IPS DF 6.9 (cell line): ENCODE data around the gene LRRC25.
"Not testable (repeated sequence)": the region's sequence is repeated elsewhere in the genome, so short reads cannot be mapped to it uniquely, and the experiment has no call there.

Experiments used
- DNase-seq: peaks from one replicate; pipeline ENCODE4 v3.0.0-alpha.2; 2013; ENCODE audit warnings: low read depth, low spot score
- H3K27ac ChIP-seq: one replicate; pipeline ENCODE4 v1.5.1; 2013; ENCODE audit warnings: low read length, control low read depth
- H3K27me3 ChIP-seq: 2 replicates; pipeline ENCODE4 v1.6.1; 2013; ENCODE audit warnings: mild to moderate bottlenecking, low read length; ENCODE audit not compliant: control insufficient read depth, insufficient read depth
- H3K36me3 ChIP-seq: 2 replicates; pipeline ENCODE4 v1.6.1; 2013; ENCODE audit warnings: low read length; ENCODE audit not compliant: control insufficient read depth, insufficient read depth
- H3K4me1 ChIP-seq: 2 replicates; pipeline ENCODE4 v1.6.1; 2013; ENCODE audit warnings: low read length; ENCODE audit not compliant: control insufficient read depth, insufficient read depth
- H3K4me3 ChIP-seq: 2 replicates; pipeline ENCODE4 v1.5.1; 2013; ENCODE audit warnings: mild to moderate bottlenecking, low read length
- H3K9me3 ChIP-seq: 2 replicates; pipeline ENCODE4 v1.6.1; 2013; ENCODE audit warnings: low read length, inconsistent platforms; ENCODE audit not compliant: control insufficient read depth, insufficient read depth
- WGBS: extraction: QIAGEN DNeasy Blood & Tissue Kit; methylation state at CpG from one replicate; pipeline ENCODE4 v1.1.7; 2013; ENCODE audit warnings: mixed read lengths, missing lambda C conversion rate; ENCODE audit not compliant: insufficient read length, insufficient coverage; 5-methylcytosine and 5-hydroxymethylcytosine counted together

LRRC25 gene

GRCh38 chr19:18388100-18388959 lies 9.1 kb downstream of the LRRC25 start:
- H3K9me3 ChIP-seq: no peaks in the 10 kb centered on the region
- no peaks in the 10 kb centered on the region for H3K36me3 ChIP-seq
- H3K4me1 ChIP-seq: peaks cover 3% of the 10 kb centered on the region; the same call in 1 of the 2 replicates
- no peak overlapping the region for H3K27ac ChIP-seq
- DNase-seq: no peak
- H3K27me3 ChIP-seq: no peaks in the 10 kb centered on the region
- no CpG with 5 or more reads among the region's 86 CpGs for WGBS
- peak overlapping the region; percentile 6; the same call in 1 of the 2 replicates for H3K4me3 ChIP-seq

- peaks cover 4% of the 10 kb centered on the region; the same call in 1 of the 2 replicates for H3K4me1 ChIP-seq
- H3K27ac ChIP-seq: no peak overlapping the region
- H3K36me3 ChIP-seq: no peaks in the 10 kb centered on the region
- no peak overlapping the region for H3K4me3 ChIP-seq
- no peak for DNase-seq
- H3K27me3 ChIP-seq: no peaks in the 10 kb centered on the region
- no peaks in the 10 kb centered on the region for H3K9me3 ChIP-seq
- WGBS: no CpG with 5 or more reads among the region's 14 CpGs
These were observed 10.7 kb downstream of the LRRC25 start for GRCh38 chr19:18386543-18387271.

GRCh38 chr19:18385675-18386542 lies 11.5 kb downstream of the LRRC25 start, which contains the start of gene GDF15:
GDF15 (plus strand) TSS chr19:18386158; CDS start chr19:18386190, 32 bp downstream.
- H3K9me3 ChIP-seq: no peaks in the 10 kb centered on the region
- H3K4me1 ChIP-seq: peaks cover 4% of the 10 kb centered on the region; the same call in 1 of the 2 replicates

GRCh38 chr19:18385359-18385674 lies 12.1 kb downstream of the LRRC25 start:
- no peak overlapping the region for H3K27ac ChIP-seq
- no CpG with 5 or more reads among the region's 3 CpGs for WGBS
- no peak for DNase-seq
- no peaks in the 10 kb centered on the region for H3K9me3 ChIP-seq
- H3K4me3 ChIP-seq: no peak overlapping the region
- H3K27me3 ChIP-seq: no peaks in the 10 kb centered on the region
- peaks cover 4% of the 10 kb centered on the region; the same call in 1 of the 2 replicates for H3K4me1 ChIP-seq
- H3K36me3 ChIP-seq: no peaks in the 10 kb centered on the region

More at GRCh38 chr19:18385675-18386542, 11.5 kb downstream of the LRRC25 start, which contains the start of gene GDF15:
- no CpG with 5 or more reads among the region's 33 CpGs for WGBS
- no peaks in the 10 kb centered on the region for H3K36me3 ChIP-seq
- DNase-seq: no peak
- no peak within 1 kb of the TSS for H3K4me3 ChIP-seq
- H3K27ac ChIP-seq: no peak within 1 kb of the TSS
- H3K27me3 ChIP-seq: no peaks in the 10 kb centered on the region

- no CpG with 5 or more reads among the region's 7 CpGs for WGBS
These were observed 12.6 kb downstream of the LRRC25 start for GRCh38 chr19:18384775-18385174.

GRCh38 chr19:18383622-18384021 lies 13.8 kb downstream of the LRRC25 start:
- not testable (repeated sequence) for H3K4me1 ChIP-seq, H3K27me3 ChIP-seq, H3K4me3 ChIP-seq, H3K27ac ChIP-seq, H3K36me3 ChIP-seq, DNase-seq, H3K9me3 ChIP-seq
- WGBS: no CpG with 5 or more reads among the region's 11 CpGs

More at GRCh38 chr19:18384775-18385174, 12.6 kb downstream of the LRRC25 start:
- Histone ChIP-seq H3K27ac (no peak overlapping the region), H3K9me3 (no peaks in the 10 kb centered on the region), H3K4me3 (no peak overlapping the region), H3K36me3 (no peaks in the 10 kb centered on the region), H3K27me3 (no peaks in the 10 kb centered on the region), H3K4me1 (peaks cover 4% of the 10 kb centered on the region; the same call in 1 of the 2 replicates)
- no peak for DNase-seq

- Histone ChIP-seq H3K27ac (no peak overlapping the region), H3K4me3 (no peak overlapping the region), H3K4me1 (0 out of 2 replicates have a peak, but pooled peaks cover 2% of the 10 kb centered on the region), H3K36me3 (no peaks in the 10 kb centered on the region), H3K27me3 (no peaks in the 10 kb centered on the region), H3K9me3 (no peaks in the 10 kb centered on the region)
- WGBS: no CpG with 5 or more reads among the region's 3 CpGs
- no peak for DNase-seq
These were observed 16.6 kb downstream of the LRRC25 start for GRCh38 chr19:18380843-18381242.

- WGBS: no CpG with 5 or more reads among the region's 22 CpGs
- no peaks in the 10 kb centered on the region for H3K36me3 ChIP-seq
- H3K4me3 ChIP-seq: no peak overlapping the region
- no peaks in the 10 kb centered on the region for H3K27me3 ChIP-seq
- 0 out of 2 replicates have a peak, but pooled peaks cover 2% of the 10 kb centered on the region for H3K4me1 ChIP-seq
- H3K9me3 ChIP-seq: no peaks in the 10 kb centered on the region
- no peak for DNase-seq
- no peak overlapping the region for H3K27ac ChIP-seq
These were observed 17.3 kb downstream of the LRRC25 start for GRCh38 chr19:18379803-18380747.

- WGBS: no CpG with 5 or more reads among the region's 6 CpGs
- H3K36me3 ChIP-seq: no peaks in the 10 kb centered on the region
- H3K27ac ChIP-seq: no peak overlapping the region
- H3K4me3 ChIP-seq: no peak overlapping the region
- H3K4me1 ChIP-seq: peaks cover 4% of the 10 kb centered on the region; the same call in 1 of the 2 replicates
- no peaks in the 10 kb centered on the region for H3K9me3 ChIP-seq
- no peaks in the 10 kb centered on the region for H3K27me3 ChIP-seq
- DNase-seq: no peak
These were observed 20.4 kb downstream of the LRRC25 start for GRCh38 chr19:18377026-18377425.
